ENCODE measurements around the gene CTDSPL.

- TF ChIP-seq POLR2AphosphoS5 (IDR thresholded peaks at IDR 0.05), result no peak
- TF ChIP-seq CTCF (IDR thresholded peaks at IDR 0.05), result no peak
- no peak for TF ChIP-seq POLR2A (IDR thresholded peaks at IDR 0.05)
- TF ChIP-seq EP300 (IDR thresholded peaks at IDR 0.05), result no peak
These were observed 29.2 kb upstream of the CTDSPL start for GRCh38 chr3:37832480-37832879.
